GM13976 (cell line): Measurements from ENCODE around the gene TAF3.

Source experiments
- DNase-seq: peaks from one replicate; pipeline ENCODE4 v3.0.0; 2012; ENCODE audit warnings: low spot score
- CTCF ChIP-seq: IDR thresholded peaks from 2 replicates; pipeline ENCODE4 v1.5.1; 2012; ENCODE audit warnings: borderline replicate concordance, mild to moderate bottlenecking; ENCODE audit not compliant: insufficient read depth; ENCODE audit errors: extremely low read depth, missing control alignments, control extremely low read depth
- in situ Hi-C: fragments of 300-500 bp; cut with MboI; formaldehyde crosslinking; loops from one replicate; pipeline ENCODE4 v1.12.0; 2022; ENCODE audit warnings: low sequenced_read_pairs, mixed read lengths, inconsistent platforms; ENCODE audit not compliant: unreplicated experiment

Gene TAF3

GRCh38 chr10:7980196-7980595 lies 161.9 kb downstream of the TAF3 start:
- in situ Hi-C loops: no loop called here
- DNase-seq: no peak
- TF ChIP-seq CTCF: no peak

GRCh38 chr10:7982727-7983126 lies 164.4 kb downstream of the TAF3 start:
- DNase-seq: no peak
- TF ChIP-seq CTCF: no peak
- in situ Hi-C loops: no loop called here

- in situ Hi-C loops: no loop called here
- DNase-seq: no peak
Observed at GRCh38 chr10:7984325-7984724, 166.0 kb downstream of the TAF3 start.

GRCh38 chr10:7984896-7985295 lies 166.6 kb downstream of the TAF3 start:
- no peak for DNase-seq
- no peak for TF ChIP-seq CTCF
- in situ Hi-C loops: no loop called here

More at GRCh38 chr10:7984325-7984724, 166.0 kb downstream of the TAF3 start:
- no peak for TF ChIP-seq CTCF

- in situ Hi-C loops: no loop called here
- DNase-seq: no peak
- TF ChIP-seq CTCF: no peak
Observed at GRCh38 chr10:7986851-7987250, 168.5 kb downstream of the TAF3 start.

GRCh38 chr10:7988989-7989388 lies 170.7 kb downstream of the TAF3 start:
- no peak for DNase-seq
- in situ Hi-C loops: no loop called here
- TF ChIP-seq CTCF: no peak

- in situ Hi-C loops: no loop called here
- TF ChIP-seq CTCF: no peak
- DNase-seq: no peak
Observed at GRCh38 chr10:7998831-7999230, 180.5 kb downstream of the TAF3 start.
